HCT116 (cell line): ENCODE results near the gene OR10A4. TPM values are rescaled to one million over a fixed set of nuclear protein-coding genes. Genes with fewer than 3 reads are reported as not detected.

Experiments
- ATAC-seq: fragments of 200-7000 bp; cut with Tn5 transposase; 2 replicates; pipeline ENCODE4 v1.9.1; 2020; ENCODE audit warnings: mild to moderate bottlenecking, moderate library complexity
- BruUV-seq: library from RNA; stranded (reverse); fragments of 400-500 nt; replicated peaks from 2 replicates; lab custom pipeline; 2021; lab: Mats Ljungman, UMichigan
- CTCF ChIA-PET: fragments of 300-600 bp; sonication (Branson Sonifier 250); formaldehyde crosslinking; loops from one replicate; lab custom pipeline; 2021; ENCODE audit warnings: antibody characterized with exemption; lab: Charles Lee
- POLR2A ChIA-PET: fragments of 300-600, 350-600 bp; sonication (Branson Sonifier 250); formaldehyde crosslinking; loops from one replicate; lab custom pipeline; 2021; ENCODE audit warnings: antibody characterized with exemption; lab: Charles Lee
- RAD21 ChIA-PET, 2 experiments: fragments of 300-600 bp; sonication (Branson Sonifier 250); formaldehyde crosslinking; loops; one replicate each; lab custom pipeline; 2023; ENCODE audit warnings: low total read pairs in 2 of 2; ENCODE audit not compliant: uncharacterized antibody in 2 of 2, unreplicated experiment in 2 of 2, low non-redundant PET in 1 of 2; lab: Charles Lee
- DNase-seq: peaks from one replicate; pipeline ENCODE4 v3.0.0-alpha.2; 2010; ENCODE audit warnings: low read depth, low spot score
- H2AFZ ChIP-seq: fragments of 200-600 bp; shearing (Covaris generic), sonication (generic); 2 replicates; pipeline ENCODE4 v1.6.1; 2017; ENCODE audit warnings: low read depth, mixed run types, mixed read lengths, antibody characterized with exemption, low read length; ENCODE audit not compliant: poor library complexity, severe bottlenecking
- H3K27ac ChIP-seq: 2 replicates; pipeline ENCODE4 v1.5.1; 2012; ENCODE audit warnings: low read depth, low read length
- H3K27me3 ChIP-seq: fragments of 200-600 bp; sonication (generic); 2 replicates; pipeline ENCODE4 v1.6.1; 2016; ENCODE audit warnings: mixed run types, low read length, mixed read lengths; ENCODE audit not compliant: insufficient read depth
- H3K36me3 ChIP-seq, 2 experiments: fragments of 200-500 bp in 1 of 2; fragments of 200-600 bp in 1 of 2; sonication (Bioruptor generic) in 1 of 2; sonication (generic) in 1 of 2; 2 replicates each; pipeline versions ENCODE4 v1.5.1 to v1.6.1; 2014 to 2016; ENCODE audit warnings: low read length in 2 of 2, inconsistent platforms in 1 of 2, mixed read lengths in 1 of 2, mixed run types in 1 of 2; ENCODE audit not compliant: insufficient read depth in 2 of 2, control insufficient read depth in 1 of 2
- H3K4me1 ChIP-seq, 2 experiments: fragments of 200-600 bp in 1 of 2; sonication (generic) in 1 of 2; 2 replicates each; pipeline versions ENCODE4 v1.5.1 to v1.6.1; 2012 to 2017; ENCODE audit warnings: low read length in 2 of 2, inconsistent platforms in 1 of 2, mild to moderate bottlenecking in 1 of 2, mixed read lengths in 1 of 2, mixed run types in 1 of 2, moderate library complexity in 1 of 2; ENCODE audit not compliant: insufficient read depth in 2 of 2, control insufficient read depth in 1 of 2
- H3K4me2 ChIP-seq: fragments of 200-600 bp; sonication (generic); 2 replicates; pipeline ENCODE4 v1.6.1; 2017; ENCODE audit warnings: mixed run types, low read length, mixed read lengths
- H3K4me3 ChIP-seq, 2 experiments: fragments of 200-600 bp in 1 of 2; sonication (generic) in 1 of 2; replicated peaks in 1 of 2; 2 replicates each; pipeline ENCODE4 v1.5.1; 2011 to 2016; ENCODE audit warnings: low read length in 2 of 2, control low read depth in 1 of 2, low read depth in 1 of 2, mild to moderate bottlenecking in 1 of 2, mixed read lengths in 1 of 2, mixed run types in 1 of 2
- H3K79me2 ChIP-seq: fragments of 200-600 bp; sonication (generic); 2 replicates; pipeline ENCODE4 v1.6.1; 2017; ENCODE audit warnings: mild to moderate bottlenecking, mixed run types, low read length, moderate library complexity, mixed read lengths; ENCODE audit not compliant: insufficient read depth
- H3K9ac ChIP-seq: fragments of 200-600 bp; sonication (generic); 2 replicates; pipeline ENCODE4 v1.6.1; 2016; ENCODE audit warnings: low read length, mixed read lengths
- H3K9me2 ChIP-seq: fragments of 200-600 bp; sonication (generic), shearing (Covaris generic); 2 replicates; pipeline ENCODE4 v1.6.1; 2017; ENCODE audit warnings: mixed run types, mild to moderate bottlenecking, moderate library complexity; ENCODE audit not compliant: insufficient read depth
- H3K9me3 ChIP-seq, 2 experiments: fragments of 200-500 bp in 1 of 2; fragments of 200-600 bp in 1 of 2; sonication (Bioruptor generic) in 1 of 2; sonication (generic) in 1 of 2; 2 replicates each; pipeline ENCODE4 v1.6.1; 2014 to 2017; ENCODE audit warnings: low read length in 2 of 2, mixed read lengths in 2 of 2, inconsistent platforms in 1 of 2, low read depth in 1 of 2, mild to moderate bottlenecking in 1 of 2, mixed run types in 1 of 2, moderate library complexity in 1 of 2; ENCODE audit not compliant: control insufficient read depth in 1 of 2, insufficient read depth in 1 of 2
- H4K20me1 ChIP-seq: fragments of 200-600 bp; sonication (generic), shearing (Covaris generic); 2 replicates; pipeline ENCODE4 v1.6.1; 2017; ENCODE audit warnings: mixed run types, mild to moderate bottlenecking, moderate library complexity; ENCODE audit not compliant: insufficient read depth
- ATF3 ChIP-seq: IDR thresholded peaks from 2 replicates; pipeline ENCODE4 v1.6.1; 2012
- CBX3 ChIP-seq: IDR thresholded peaks from 2 replicates; pipeline ENCODE4 v1.6.1; 2012; ENCODE audit warnings: low read depth
- CTCF ChIP-seq, 3 experiments: fragments of 200-600 bp in 1 of 3; sonication (generic) in 1 of 3; IDR thresholded peaks in 2 of 3; conservative IDR thresholded peaks in 1 of 3; 2 replicates each; pipeline ENCODE4 v1.5.1; 2012 to 2017; ENCODE audit warnings: low read depth in 2 of 3, low read length in 2 of 3, antibody characterized with exemption in 1 of 3, borderline replicate concordance in 1 of 3, control low read depth in 1 of 3, mild to moderate bottlenecking in 1 of 3, mixed read lengths in 1 of 3, mixed run types in 1 of 3, moderate library complexity in 1 of 3; ENCODE audit not compliant: insufficient read depth in 1 of 3
- ELF1 ChIP-seq: IDR thresholded peaks from 2 replicates; pipeline ENCODE4 v1.6.1; 2012; ENCODE audit warnings: low read depth, borderline replicate concordance
- FOSL1 ChIP-seq: IDR thresholded peaks from 2 replicates; pipeline ENCODE4 v1.6.1; 2012; ENCODE audit warnings: low read depth
- JUND ChIP-seq: IDR thresholded peaks from 2 replicates; pipeline ENCODE4 v1.6.1; 2012
- POLR2A ChIP-seq: IDR thresholded peaks from 2 replicates; pipeline ENCODE4 v1.7.0; 2011; ENCODE audit warnings: borderline replicate concordance; ENCODE audit not compliant: insufficient read depth, insufficient read length; ENCODE audit errors: extremely low read depth
- POLR2AphosphoS5 ChIP-seq: IDR thresholded peaks from 2 replicates; pipeline ENCODE4 v1.6.1; 2011; ENCODE audit warnings: mild to moderate bottlenecking, low read depth, low read length, moderate library complexity
- RAD21 ChIP-seq: IDR thresholded peaks from 2 replicates; pipeline ENCODE4 v1.6.1; 2012; ENCODE audit warnings: low read depth, mild to moderate bottlenecking
- SP1 ChIP-seq: IDR thresholded peaks from 2 replicates; pipeline ENCODE4 v1.6.1; 2012; ENCODE audit warnings: low read depth
- SRF ChIP-seq: IDR thresholded peaks from 2 replicates; pipeline ENCODE4 v1.6.1; 2012; ENCODE audit warnings: low read depth
- TCF7L2 ChIP-seq: IDR thresholded peaks from 2 replicates; pipeline ENCODE4 v1.7.0; 2011; ENCODE audit warnings: borderline replicate concordance, inconsistent platforms; ENCODE audit not compliant: insufficient read depth, insufficient read length; ENCODE audit errors: extremely low read depth
- ZNF274 ChIP-seq: fragments of 200-500 bp; sonication (Bioruptor generic); IDR thresholded peaks from 2 replicates; pipeline ENCODE4 v1.6.1; 2014; ENCODE audit warnings: mild to moderate bottlenecking, low read depth, low read length, inconsistent platforms
- intact Hi-C: fragments of 100-400 bp; cut with micrococcal nuclease; formaldehyde crosslinking; loops from 2 replicates; pipeline ENCODE4 v1.10.0; 2022
- total RNA-seq: library from RNA; stranded (reverse); gene quantifications from one replicate; pipeline ENCODE4 v1.2.1, GENCODE V29; 2021; ENCODE audit not compliant: unreplicated experiment
- TF ChIP-seq, protein P1 (sequence below): IDR thresholded peaks from 2 replicates; pipeline ENCODE4 v1.6.1; 2012
- TF ChIP-seq, protein P2 (sequence below): IDR thresholded peaks from 2 replicates; pipeline ENCODE4 v1.6.1; 2012; ENCODE audit warnings: low read depth

OR10A4 gene
- total RNA-seq, 1 experiment from 2014 or later, result not detected

DNA sequence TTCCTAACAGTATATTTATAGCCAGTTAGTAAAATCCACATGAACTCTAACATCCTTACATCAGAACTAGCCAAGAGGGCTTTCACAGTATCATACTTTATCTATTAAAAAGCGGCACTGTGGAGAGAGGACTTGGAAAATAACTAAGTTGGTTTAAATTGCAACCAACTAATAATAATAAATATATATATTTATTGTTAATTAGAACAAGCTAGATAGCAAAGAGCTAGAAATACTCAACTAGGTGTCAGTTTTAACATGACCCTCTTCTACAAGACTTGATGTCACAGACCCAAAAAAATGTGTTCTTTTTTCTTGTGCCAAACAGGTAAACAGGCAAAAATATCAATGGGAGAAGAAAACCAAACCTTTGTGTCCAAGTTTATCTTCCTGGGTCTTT is 44.3 kb downstream of the OR10A4 start, which contains the start of gene OR2D3:
Gene OR2D3 (plus strand): TSS at position 301 of the 400 bp plus-strand sequence. CDS start 0 bp downstream, at position 301.
- Histone ChIP-seq H3K27me3 (no peaks in the 10 kb centered on the region), H3K4me2 (no peak within 1 kb of the TSS), H2AFZ (no peak within 1 kb of the TSS), H3K36me3 (no peaks in the 10 kb centered on the region), H3K4me3 (no peak within 1 kb of the TSS), H3K27ac (no peak within 1 kb of the TSS), H3K9me3 (no peaks in the 10 kb centered on the region), H3K4me1 (peaks cover 4% of the 10 kb centered on the region in 2 experiments; a peak in 2 of 4 replicates), H3K9me2 (no peaks in the 10 kb centered on the region), H3K9ac (no peak within 1 kb of the TSS), H3K79me2 (no peaks in the 10 kb centered on the region), H4K20me1 (no peaks in the 10 kb centered on the region)
- no TSS peak for BruUV-seq
- RAD21 ChIA-PET, result no interaction called here
- no peak for ATAC-seq
- intact Hi-C loops, result no loop called here
- DNase-seq, result no peak
- POLR2A ChIA-PET, result no interaction called here
- no peak for TF ChIP-seq CBX3
- CTCF ChIA-PET, result no interaction called here

DNA sequence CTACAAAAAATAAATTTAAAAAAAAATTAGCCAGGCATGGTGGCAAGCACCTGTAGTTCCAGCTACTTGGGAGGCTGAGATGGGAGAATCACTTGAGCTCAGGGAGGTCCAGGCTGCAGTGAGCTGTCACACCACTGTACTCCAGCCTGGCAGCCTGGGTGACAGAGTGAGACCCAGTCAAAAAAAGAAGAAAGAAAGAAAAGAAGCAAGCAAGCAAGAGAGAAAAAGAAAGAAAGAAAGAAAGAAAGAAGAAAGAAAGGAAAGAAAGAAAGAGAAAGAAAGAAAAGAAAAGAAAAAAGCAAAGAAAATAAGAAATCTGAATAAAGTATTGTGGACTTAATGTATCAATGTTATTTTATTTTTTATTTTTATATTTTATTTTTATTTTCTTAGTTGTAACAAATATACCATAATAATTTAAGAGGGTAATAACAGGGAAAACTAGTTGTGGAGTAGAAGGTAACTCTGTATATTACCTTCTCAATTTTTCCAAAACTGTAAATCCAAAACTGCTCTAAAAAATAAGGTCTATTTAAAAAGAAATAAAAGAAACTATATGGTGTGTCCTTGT is 48.7 kb downstream of the OR10A4 start:
- H3K9me2 ChIP-seq, result no peaks in the 10 kb centered on the region
- BruUV-seq, result no TSS peak
- DNase-seq (no peak), ATAC-seq (no peak)
- H3K9me3 ChIP-seq, result no peaks in the 10 kb centered on the region
- peaks cover 34% of the 10 kb centered on the region for H3K79me2 ChIP-seq
- ChIA-PET POLR2A (no interaction called here), RAD21 (no interaction called here), CTCF (no interaction called here)
- H3K27ac ChIP-seq, result peak overlapping the region; percentile 89; the same call in 1 of the 2 replicates
- no peaks in the 10 kb centered on the region for H3K27me3 ChIP-seq
- H4K20me1 ChIP-seq, result no peaks in the 10 kb centered on the region
- H3K4me1 ChIP-seq, result peaks cover 11 to 15% of the 10 kb centered on the region in 2 experiments
- H3K9ac ChIP-seq, result peak overlapping the region; percentile 86; the same call in 1 of the 2 replicates
- H3K36me3 ChIP-seq, result no peaks in the 10 kb centered on the region; a peak in 1 of 4 replicates
- H3K4me3 ChIP-seq, result peak overlapping the region; percentile 78 to 93
- intact Hi-C loops, result no loop called here
- peak overlapping the region; percentile 89 for H2AFZ ChIP-seq
- peak overlapping the region; percentile 78 for H3K4me2 ChIP-seq
- TF ChIP-seq RAD21 (no peak), SRF (no peak), POLR2AphosphoS5 (no peak), JUND (no peak), ELF1 (no peak), SP1 (no peak), POLR2A (no peak), CTCF (IDR thresholded peaks at IDR 0.05 in 2 of 3, conservative IDR thresholded peaks at IDR 0.05 in 1 of 3; ENCODE audit: borderline replicate concordance in 1 of 3, insufficient read depth in 1 of 3, low read depth in 2 of 3, low read length in 2 of 3) (no peak), ATF3 (no peak), CBX3 (no peak), ZNF274 (no peak), TCF7L2 (no peak), FOSL1 (no peak)
- TF ChIP-seq, protein P1, sequence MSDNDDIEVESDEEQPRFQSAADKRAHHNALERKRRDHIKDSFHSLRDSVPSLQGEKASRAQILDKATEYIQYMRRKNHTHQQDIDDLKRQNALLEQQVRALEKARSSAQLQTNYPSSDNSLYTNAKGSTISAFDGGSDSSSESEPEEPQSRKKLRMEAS, result no peak
- TF ChIP-seq, protein P2, sequence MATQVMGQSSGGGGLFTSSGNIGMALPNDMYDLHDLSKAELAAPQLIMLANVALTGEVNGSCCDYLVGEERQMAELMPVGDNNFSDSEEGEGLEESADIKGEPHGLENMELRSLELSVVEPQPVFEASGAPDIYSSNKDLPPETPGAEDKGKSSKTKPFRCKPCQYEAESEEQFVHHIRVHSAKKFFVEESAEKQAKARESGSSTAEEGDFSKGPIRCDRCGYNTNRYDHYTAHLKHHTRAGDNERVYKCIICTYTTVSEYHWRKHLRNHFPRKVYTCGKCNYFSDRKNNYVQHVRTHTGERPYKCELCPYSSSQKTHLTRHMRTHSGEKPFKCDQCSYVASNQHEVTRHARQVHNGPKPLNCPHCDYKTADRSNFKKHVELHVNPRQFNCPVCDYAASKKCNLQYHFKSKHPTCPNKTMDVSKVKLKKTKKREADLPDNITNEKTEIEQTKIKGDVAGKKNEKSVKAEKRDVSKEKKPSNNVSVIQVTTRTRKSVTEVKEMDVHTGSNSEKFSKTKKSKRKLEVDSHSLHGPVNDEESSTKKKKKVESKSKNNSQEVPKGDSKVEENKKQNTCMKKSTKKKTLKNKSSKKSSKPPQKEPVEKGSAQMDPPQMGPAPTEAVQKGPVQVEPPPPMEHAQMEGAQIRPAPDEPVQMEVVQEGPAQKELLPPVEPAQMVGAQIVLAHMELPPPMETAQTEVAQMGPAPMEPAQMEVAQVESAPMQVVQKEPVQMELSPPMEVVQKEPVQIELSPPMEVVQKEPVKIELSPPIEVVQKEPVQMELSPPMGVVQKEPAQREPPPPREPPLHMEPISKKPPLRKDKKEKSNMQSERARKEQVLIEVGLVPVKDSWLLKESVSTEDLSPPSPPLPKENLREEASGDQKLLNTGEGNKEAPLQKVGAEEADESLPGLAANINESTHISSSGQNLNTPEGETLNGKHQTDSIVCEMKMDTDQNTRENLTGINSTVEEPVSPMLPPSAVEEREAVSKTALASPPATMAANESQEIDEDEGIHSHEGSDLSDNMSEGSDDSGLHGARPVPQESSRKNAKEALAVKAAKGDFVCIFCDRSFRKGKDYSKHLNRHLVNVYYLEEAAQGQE, result no peak
